ENCODE data around the gene AGRP.

- TF ChIP-seq CTCF (IDR thresholded peaks at IDR 0.05) (no peak), POLR2AphosphoS5 (IDR thresholded peaks at IDR 0.05) (no peak)
Measured at GRCh38 chr16:67518676-67519075, 35.3 kb upstream of the AGRP start.

All from sigmoid colon (tissue), 4 donors.